ENCODE data around the gene SHISA6.

DNA sequence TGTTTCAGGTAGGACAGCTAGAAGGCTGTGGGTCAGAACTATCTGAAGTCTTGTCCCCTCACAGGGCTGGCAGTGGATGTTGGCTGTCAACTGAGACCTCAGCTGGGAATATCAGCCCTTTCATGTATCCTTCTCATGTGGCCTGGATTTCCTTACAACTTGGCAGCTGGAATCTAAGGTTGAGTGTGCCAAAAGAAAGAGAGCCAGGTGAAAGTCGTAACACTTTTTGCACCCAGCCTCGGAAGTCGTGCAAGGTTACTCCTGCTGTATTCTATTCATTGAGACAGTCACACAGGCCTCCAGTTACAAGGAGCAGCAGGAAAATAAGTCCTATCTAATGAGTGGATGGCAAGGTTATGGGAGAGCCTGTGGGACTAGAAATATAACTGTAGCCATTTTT, 304.7 kb downstream of the SHISA6 start:
- TF ChIP-seq, protein P1, sequence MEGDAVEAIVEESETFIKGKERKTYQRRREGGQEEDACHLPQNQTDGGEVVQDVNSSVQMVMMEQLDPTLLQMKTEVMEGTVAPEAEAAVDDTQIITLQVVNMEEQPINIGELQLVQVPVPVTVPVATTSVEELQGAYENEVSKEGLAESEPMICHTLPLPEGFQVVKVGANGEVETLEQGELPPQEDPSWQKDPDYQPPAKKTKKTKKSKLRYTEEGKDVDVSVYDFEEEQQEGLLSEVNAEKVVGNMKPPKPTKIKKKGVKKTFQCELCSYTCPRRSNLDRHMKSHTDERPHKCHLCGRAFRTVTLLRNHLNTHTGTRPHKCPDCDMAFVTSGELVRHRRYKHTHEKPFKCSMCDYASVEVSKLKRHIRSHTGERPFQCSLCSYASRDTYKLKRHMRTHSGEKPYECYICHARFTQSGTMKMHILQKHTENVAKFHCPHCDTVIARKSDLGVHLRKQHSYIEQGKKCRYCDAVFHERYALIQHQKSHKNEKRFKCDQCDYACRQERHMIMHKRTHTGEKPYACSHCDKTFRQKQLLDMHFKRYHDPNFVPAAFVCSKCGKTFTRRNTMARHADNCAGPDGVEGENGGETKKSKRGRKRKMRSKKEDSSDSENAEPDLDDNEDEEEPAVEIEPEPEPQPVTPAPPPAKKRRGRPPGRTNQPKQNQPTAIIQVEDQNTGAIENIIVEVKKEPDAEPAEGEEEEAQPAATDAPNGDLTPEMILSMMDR (IDR thresholded peaks at IDR 0.05) = no peak
- no peak for TF ChIP-seq EZH2 (IDR thresholded peaks at IDR 0.05)
- no peak for TF ChIP-seq EZH2phosphoT487 (IDR thresholded peaks at IDR 0.05)
